ENCODE results near the gene DBN1.

DBN1 gene

DNA sequence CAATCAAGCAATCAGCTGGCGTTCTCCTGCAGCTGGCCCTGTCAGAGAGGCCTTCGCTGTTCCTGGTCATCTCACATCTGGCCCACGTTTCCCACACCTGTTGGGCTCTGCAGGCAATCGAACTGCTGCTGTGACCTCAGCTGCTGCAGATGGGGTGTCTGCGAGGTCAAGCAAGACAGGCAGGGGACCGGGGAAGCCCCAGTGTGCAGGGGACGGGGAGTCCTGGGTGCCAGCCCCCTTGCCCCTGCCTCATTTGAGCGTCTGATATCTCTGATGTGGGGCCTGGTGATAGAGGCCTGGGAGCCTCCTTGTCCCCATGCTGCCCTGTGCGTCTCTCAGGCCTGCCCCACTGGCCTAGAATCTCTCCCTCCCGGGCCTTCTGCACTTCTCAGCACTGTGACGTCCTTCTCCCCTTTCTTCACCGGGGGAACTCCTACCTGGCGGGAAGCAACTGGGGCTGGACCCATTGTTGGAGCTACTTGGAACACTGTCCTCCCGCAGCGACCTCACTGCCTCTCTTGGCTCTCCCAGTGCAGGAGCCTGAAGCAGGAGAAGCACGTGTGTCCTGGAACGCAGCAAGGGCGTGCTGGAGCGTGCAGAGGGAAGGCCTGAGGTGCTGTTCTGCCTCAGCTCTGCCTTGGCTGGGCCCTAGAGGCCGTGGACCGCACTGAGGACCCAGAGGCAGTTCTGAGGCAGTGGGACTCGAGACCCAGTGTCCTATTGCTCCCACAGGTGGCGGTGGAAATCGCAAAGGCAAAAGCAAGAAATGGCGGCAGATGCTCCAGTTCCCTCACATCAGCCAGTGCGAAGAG is 43.1 kb downstream of the DBN1 start:
- H3K79me2 ChIP-seq (ENCODE audit: control insufficient read depth, insufficient read depth, low read length, unreplicated experiment): peaks cover 27% of the 10 kb centered on the region
- H3K27ac ChIP-seq (ENCODE audit: low read depth, low read length): no peak overlapping the region
- peaks cover 16% of the 10 kb centered on the region for H3K4me1 ChIP-seq (ENCODE audit: control insufficient read depth, insufficient read depth, low read length, unreplicated experiment)
- H3K27me3 ChIP-seq (ENCODE audit: insufficient read depth, low read length): no peaks in the 10 kb centered on the region
- H3K36me3 ChIP-seq (ENCODE audit: insufficient read depth, low read length): 0 out of 2 replicates have a peak, but pooled peaks cover 6% of the 10 kb centered on the region
- H3K4me3 ChIP-seq (ENCODE audit: low read depth, low read length): no peak overlapping the region
- no peak overlapping the region for H2AFZ ChIP-seq (ENCODE audit: low read length, unreplicated experiment)

DNA sequence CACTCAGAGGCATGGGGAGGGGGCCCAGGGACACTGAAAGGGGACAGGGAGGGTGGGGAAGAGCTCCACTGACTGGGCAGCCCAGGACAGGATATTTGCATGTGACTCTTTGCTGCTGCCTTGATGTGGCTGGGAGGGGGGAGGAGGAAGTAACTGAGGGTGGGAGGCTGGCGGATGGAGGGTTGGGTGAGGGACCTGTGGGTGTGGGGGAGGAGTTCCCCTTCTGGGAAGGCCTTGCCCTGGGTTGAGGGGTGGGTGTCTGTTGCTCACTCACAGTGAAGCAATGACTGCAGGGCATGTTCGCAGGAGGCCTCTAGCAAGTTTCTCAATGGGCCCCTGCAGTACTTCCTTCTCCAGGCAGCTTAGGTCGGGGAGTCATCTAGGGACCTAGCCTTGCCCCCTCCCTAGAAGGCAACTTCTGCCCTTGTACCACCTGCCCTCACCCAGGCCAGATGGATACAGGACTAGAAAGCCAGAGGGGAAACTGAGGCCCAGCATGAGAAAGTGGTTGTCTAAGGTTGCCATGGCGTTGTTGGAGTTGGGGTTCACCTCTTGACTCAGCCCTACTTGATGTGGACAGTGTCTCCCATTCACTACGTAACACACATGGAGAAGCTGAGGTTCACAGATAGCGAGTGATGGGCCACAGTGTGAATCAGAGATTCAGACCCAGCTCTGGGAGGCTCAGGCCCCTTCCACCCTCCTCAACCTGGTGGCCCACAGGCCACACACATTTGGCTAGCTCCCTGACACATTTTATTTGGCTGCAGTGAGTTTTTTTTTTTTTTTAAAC is 44.0 kb downstream of the DBN1 start:
- Histone ChIP-seq H3K79me2 (ENCODE audit: control insufficient read depth, insufficient read depth, low read length, unreplicated experiment) (peaks cover 27% of the 10 kb centered on the region), H3K4me1 (ENCODE audit: control insufficient read depth, insufficient read depth, low read length, unreplicated experiment) (peaks cover 17% of the 10 kb centered on the region), H3K4me3 (ENCODE audit: low read depth, low read length) (no peak overlapping the region), H3K36me3 (ENCODE audit: insufficient read depth, low read length) (0 out of 2 replicates have a peak, but pooled peaks cover 6% of the 10 kb centered on the region), H3K27ac (ENCODE audit: low read depth, low read length) (no peak overlapping the region), H2AFZ (ENCODE audit: low read length, unreplicated experiment) (no peak overlapping the region), H3K27me3 (ENCODE audit: insufficient read depth, low read length) (no peaks in the 10 kb centered on the region)

DNA sequence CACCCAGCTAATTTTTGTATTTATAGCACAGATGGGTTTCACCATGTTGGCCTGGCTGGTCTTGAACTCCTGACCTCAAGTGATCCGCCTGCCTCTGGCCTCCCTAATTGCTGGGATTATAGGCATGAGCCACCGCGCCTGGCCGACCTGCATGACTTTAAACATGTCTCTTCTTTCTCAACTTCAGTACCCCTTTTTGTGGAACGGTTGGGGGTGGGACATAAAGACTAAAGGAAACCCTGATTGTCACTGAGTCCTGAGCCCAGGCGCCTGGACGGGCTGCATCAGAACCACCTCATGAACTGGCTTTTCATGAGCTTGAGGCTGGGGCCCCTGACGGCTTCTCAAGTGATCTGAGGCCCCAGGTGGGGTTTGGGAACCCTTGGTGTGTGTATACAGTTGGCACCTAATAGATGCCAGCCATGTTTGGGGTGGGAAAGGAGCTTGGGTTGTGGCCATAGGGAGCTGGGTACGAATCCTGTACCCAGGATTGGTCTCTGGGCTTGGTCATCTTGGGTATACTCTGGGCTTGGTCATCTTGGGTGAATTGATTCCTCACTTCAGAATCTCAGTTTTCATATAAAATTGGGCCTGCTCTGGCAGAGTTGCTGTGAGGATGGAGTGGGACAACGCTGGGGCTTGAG is 44.7 kb downstream of the DBN1 start:
- no peak overlapping the region for H3K27ac ChIP-seq (ENCODE audit: low read depth, low read length)
- H2AFZ ChIP-seq (ENCODE audit: low read length, unreplicated experiment): no peak overlapping the region
- peaks cover 27% of the 10 kb centered on the region for H3K79me2 ChIP-seq (ENCODE audit: control insufficient read depth, insufficient read depth, low read length, unreplicated experiment)
- H3K36me3 ChIP-seq (ENCODE audit: insufficient read depth, low read length): 0 out of 2 replicates have a peak, but pooled peaks cover 6% of the 10 kb centered on the region
- H3K4me3 ChIP-seq (ENCODE audit: low read depth, low read length): no peak overlapping the region
- no peaks in the 10 kb centered on the region for H3K27me3 ChIP-seq (ENCODE audit: insufficient read depth, low read length)
- peaks cover 17% of the 10 kb centered on the region for H3K4me1 ChIP-seq (ENCODE audit: control insufficient read depth, insufficient read depth, low read length, unreplicated experiment)

DNA sequence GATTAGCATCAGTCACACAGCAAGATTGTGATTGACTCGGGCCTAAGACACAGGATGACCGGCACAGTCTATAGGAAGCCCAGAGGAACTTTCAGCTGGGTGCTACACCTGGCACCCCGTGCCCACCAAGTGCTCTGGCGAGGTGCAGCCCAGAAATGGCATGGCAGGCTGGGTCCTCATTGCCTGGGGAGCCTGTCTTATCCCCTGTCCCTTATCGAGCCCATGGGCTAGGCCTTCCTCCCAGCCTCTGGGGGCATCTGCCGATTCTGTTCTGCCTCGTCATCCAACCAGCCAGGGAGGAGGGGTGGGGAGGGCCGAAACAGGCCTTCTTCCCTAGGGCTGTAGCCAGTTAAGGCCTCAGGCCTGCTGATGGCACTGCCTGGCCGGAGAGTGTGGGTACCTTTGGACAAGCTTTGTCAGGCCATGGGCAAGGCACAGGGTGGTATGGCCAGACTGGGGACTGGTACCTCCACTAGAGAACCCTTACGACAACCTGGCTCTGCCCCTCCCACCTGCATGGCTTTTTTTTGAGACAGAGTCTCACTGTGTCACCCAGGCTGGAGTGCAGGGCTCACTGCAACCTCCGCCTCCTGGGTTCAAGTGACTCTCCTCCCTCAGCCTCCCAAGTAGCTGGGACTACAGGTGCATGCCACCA is 45.4 kb downstream of the DBN1 start:
- peaks cover 17% of the 10 kb centered on the region for H3K4me1 ChIP-seq (ENCODE audit: control insufficient read depth, insufficient read depth, low read length, unreplicated experiment)
- H3K4me3 ChIP-seq (ENCODE audit: low read depth, low read length): peak overlapping the region; percentile 95
- H3K27me3 ChIP-seq (ENCODE audit: insufficient read depth, low read length): no peaks in the 10 kb centered on the region
- H3K36me3 ChIP-seq (ENCODE audit: insufficient read depth, low read length): 0 out of 2 replicates have a peak, but pooled peaks cover 4% of the 10 kb centered on the region
- peaks cover 27% of the 10 kb centered on the region for H3K79me2 ChIP-seq (ENCODE audit: control insufficient read depth, insufficient read depth, low read length, unreplicated experiment)
- H3K27ac ChIP-seq (ENCODE audit: low read depth, low read length): no peak overlapping the region
- H2AFZ ChIP-seq (ENCODE audit: low read length, unreplicated experiment): no peak overlapping the region

DNA sequence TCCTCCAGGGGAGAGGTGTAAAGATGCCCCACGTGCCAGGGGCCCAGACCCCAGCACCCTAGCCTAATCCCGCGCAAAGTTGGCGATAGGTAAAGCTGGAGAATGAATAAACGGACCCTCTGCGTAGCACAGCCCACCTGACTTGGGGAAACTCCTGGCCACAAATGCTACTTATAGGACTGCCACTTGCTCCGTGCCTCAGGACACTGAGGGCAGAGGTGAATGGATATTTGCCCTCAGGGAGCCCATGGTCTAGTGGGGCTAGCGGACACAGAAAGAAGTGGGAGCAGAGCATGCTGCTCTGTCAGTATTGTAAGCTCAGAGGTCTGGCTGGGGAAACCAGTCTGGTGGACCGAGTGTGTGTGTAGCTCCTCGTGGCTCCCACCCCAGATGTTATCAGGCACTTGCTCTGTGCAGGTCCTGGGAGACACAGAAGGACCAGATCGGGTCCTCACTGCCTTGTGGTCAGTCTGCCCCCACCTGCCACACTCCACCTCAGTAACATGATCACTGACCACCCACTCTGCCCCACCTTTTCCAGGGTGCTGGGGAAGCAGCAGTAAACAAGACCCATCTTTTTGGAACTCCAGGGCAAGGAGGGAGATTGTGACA is 46.1 kb downstream of the DBN1 start:
- H3K4me1 ChIP-seq (ENCODE audit: control insufficient read depth, insufficient read depth, low read length, unreplicated experiment): peaks cover 17% of the 10 kb centered on the region
- H2AFZ ChIP-seq (ENCODE audit: low read length, unreplicated experiment): no peak overlapping the region
- H3K27ac ChIP-seq (ENCODE audit: low read depth, low read length): peak overlapping the region; percentile 71; the same call in 1 of the 2 replicates
- peak overlapping the region; percentile 95 for H3K4me3 ChIP-seq (ENCODE audit: low read depth, low read length)
- no peaks in the 10 kb centered on the region for H3K36me3 ChIP-seq (ENCODE audit: insufficient read depth, low read length)
- H3K79me2 ChIP-seq (ENCODE audit: control insufficient read depth, insufficient read depth, low read length, unreplicated experiment): peaks cover 27% of the 10 kb centered on the region
- no peaks in the 10 kb centered on the region for H3K27me3 ChIP-seq (ENCODE audit: insufficient read depth, low read length)

DNA sequence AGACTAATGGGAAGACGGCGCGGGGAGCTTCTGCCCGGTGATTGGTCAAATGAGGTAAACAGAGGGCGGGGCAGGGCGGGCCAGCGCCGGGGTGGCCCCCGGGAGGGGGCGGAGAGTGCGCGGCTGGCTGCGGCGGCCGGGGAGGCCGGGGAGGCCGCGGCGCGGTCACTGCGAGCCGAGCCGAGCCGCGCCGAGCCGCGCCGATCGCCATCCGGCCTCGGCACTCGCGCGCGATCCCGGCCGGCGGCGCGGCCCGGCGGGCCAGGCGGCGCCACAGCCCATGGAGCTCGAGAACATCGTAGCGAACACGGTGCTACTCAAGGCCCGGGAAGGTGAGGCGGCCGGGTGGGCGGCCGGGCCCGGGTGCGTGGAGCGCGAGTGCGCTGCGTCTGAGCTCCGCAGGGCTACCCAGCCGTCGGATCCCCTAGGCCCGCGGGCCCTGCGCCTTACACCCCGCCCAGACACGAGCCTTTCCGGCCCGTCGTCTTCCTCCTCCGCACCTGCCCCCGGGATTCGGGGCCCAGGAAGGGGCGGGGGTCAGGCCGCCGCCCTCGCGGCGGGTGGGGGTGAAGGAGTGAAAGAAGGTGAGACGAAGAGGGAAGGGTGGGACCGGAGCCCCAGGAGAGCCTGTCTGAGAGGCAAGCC is 46.7 kb downstream of the DBN1 start, which contains the start of gene GRK6:
Gene GRK6 (plus strand): TSS at position 111 of the 645 bp plus-strand sequence. CDS start 170 bp downstream, at position 281.
- H3K4me3 ChIP-seq (ENCODE audit: low read depth, low read length): peak within 1 kb of the TSS; percentile 95
- H3K36me3 ChIP-seq (ENCODE audit: insufficient read depth, low read length): no peaks in the 10 kb centered on the region
- H3K4me1 ChIP-seq (ENCODE audit: control insufficient read depth, insufficient read depth, low read length, unreplicated experiment): peaks cover 17% of the 10 kb centered on the region
- peaks cover 27% of the 10 kb centered on the region for H3K79me2 ChIP-seq (ENCODE audit: control insufficient read depth, insufficient read depth, low read length, unreplicated experiment)
- no peaks in the 10 kb centered on the region for H3K27me3 ChIP-seq (ENCODE audit: insufficient read depth, low read length)
- H2AFZ ChIP-seq (ENCODE audit: low read length, unreplicated experiment): peak within 1 kb of the TSS; percentile 67
- H3K27ac ChIP-seq (ENCODE audit: low read depth, low read length): peak within 1 kb of the TSS; percentile 71

DNA sequence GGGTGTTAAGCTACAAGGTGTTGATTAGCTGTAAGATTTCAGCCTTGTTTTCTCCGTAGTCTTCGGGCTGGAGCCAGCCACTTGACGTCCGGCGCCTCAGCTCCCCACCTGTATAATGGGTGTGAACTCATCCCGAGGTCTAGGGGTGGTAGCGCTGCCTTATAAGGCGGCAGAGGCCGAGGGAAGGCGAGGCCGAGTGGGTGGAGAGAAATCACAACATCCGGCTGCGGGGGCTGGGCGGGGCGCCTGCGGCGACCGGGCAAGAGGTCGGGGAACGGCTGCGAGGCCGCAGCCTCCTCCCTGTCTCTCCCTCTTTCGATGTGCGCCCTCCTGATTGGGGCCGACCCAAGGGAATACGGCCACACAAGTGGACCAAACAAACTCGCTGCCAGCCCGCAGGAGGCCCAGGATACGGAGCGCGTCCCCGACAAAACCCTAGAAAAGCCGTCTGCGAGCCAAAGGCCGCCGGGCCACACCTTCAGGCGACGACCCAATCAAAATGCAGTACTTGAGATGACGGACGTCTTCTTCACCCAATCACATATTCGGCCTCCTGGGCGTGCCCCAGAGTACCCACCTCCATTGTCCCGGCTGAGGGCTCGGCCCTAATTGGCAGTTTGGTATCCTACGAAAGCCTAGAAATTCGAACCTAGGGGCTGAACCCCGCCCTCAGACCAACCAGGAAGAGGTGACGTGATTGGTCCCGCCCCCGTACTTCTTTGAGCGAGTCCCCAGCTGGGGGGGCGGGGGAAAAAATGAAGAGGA is 47.5 kb downstream of the DBN1 start:
- no peaks in the 10 kb centered on the region for H3K27me3 ChIP-seq (ENCODE audit: insufficient read depth, low read length)
- H3K4me3 ChIP-seq (ENCODE audit: low read depth, low read length): peak overlapping the region; percentile 78
- peak overlapping the region; percentile 71 for H3K27ac ChIP-seq (ENCODE audit: low read depth, low read length)
- H3K4me1 ChIP-seq (ENCODE audit: control insufficient read depth, insufficient read depth, low read length, unreplicated experiment): peaks cover 17% of the 10 kb centered on the region
- H2AFZ ChIP-seq (ENCODE audit: low read length, unreplicated experiment): peak overlapping the region; percentile 45
- no peaks in the 10 kb centered on the region for H3K36me3 ChIP-seq (ENCODE audit: insufficient read depth, low read length)
- H3K79me2 ChIP-seq (ENCODE audit: control insufficient read depth, insufficient read depth, low read length, unreplicated experiment): peaks cover 27% of the 10 kb centered on the region

DNA sequence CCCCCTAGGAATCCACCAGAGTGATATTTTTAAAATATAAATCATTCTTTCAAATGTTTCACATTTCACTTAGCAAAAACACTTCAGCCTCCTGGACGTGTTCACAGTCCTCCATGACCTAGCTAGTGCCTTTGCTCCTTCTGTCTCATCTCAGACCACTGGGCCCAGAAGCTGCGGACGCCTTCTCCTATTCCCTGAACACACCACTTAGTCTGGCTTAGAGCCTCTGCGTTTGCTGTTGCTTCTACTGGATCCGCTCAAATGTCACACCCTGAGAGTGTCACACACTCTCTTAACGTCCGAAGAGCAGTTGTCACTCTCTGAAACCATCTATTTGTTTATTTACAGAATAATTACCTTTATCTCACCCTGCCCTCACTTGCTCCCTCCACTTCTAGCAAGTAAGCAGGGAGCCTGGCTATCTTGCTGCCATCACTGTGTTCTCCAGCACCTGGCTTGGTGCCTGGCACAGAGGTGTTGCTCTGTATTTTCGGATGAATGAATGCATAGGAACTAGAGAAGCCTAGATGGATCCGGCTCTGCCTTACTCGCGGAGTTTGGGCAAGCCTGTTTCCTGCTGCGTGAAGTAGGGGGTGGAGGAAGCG is 48.1 kb downstream of the DBN1 start:
- Histone ChIP-seq H3K4me1 (ENCODE audit: control insufficient read depth, insufficient read depth, low read length, unreplicated experiment) (peaks cover 17% of the 10 kb centered on the region), H3K4me3 (ENCODE audit: low read depth, low read length) (peak overlapping the region; percentile 78)

DNA sequence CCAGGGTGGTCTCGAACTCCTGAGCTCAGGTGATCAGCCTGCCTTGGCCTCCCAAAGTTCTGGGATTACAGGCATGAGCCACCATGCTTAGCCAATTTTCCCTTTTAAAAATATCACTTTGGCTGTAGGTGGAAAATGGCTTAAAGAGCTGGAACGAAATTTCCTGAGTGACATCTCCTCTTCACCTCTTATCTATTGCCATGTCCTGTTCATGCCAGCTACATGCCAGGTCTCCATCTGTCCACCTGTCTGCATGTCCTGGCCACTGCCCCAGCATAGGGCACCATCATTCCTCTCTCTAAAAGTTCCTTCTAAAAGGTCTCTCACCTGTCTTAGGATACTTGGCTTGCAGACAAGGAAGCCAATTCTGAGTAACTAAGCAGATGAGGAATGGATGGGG is 49.8 kb downstream of the DBN1 start:
- H3K4me3 ChIP-seq (ENCODE audit: low read depth, low read length): no peak overlapping the region
- H3K27ac ChIP-seq (ENCODE audit: low read depth, low read length): no peak overlapping the region
- H3K36me3 ChIP-seq (ENCODE audit: insufficient read depth, low read length): no peaks in the 10 kb centered on the region
- H3K79me2 ChIP-seq (ENCODE audit: control insufficient read depth, insufficient read depth, low read length, unreplicated experiment): peaks cover 20% of the 10 kb centered on the region
- no peak overlapping the region for H2AFZ ChIP-seq (ENCODE audit: low read length, unreplicated experiment)
- H3K27me3 ChIP-seq (ENCODE audit: insufficient read depth, low read length): no peaks in the 10 kb centered on the region
- H3K4me1 ChIP-seq (ENCODE audit: control insufficient read depth, insufficient read depth, low read length, unreplicated experiment): peaks cover 17% of the 10 kb centered on the region

More for the DNA sequence above, 48.1 kb downstream of the DBN1 start:
- H2AFZ ChIP-seq (ENCODE audit: low read length, unreplicated experiment): peak overlapping the region; percentile 45
- H3K27me3 ChIP-seq (ENCODE audit: insufficient read depth, low read length): no peaks in the 10 kb centered on the region
- peak overlapping the region; percentile 71; the same call in 1 of the 2 replicates for H3K27ac ChIP-seq (ENCODE audit: low read depth, low read length)
- peaks cover 27% of the 10 kb centered on the region for H3K79me2 ChIP-seq (ENCODE audit: control insufficient read depth, insufficient read depth, low read length, unreplicated experiment)
- no peaks in the 10 kb centered on the region for H3K36me3 ChIP-seq (ENCODE audit: insufficient read depth, low read length)
